ENCODE data around the gene MYOF. TPM values are rescaled to one million over a fixed set of nuclear protein-coding genes. Genes with fewer than 3 reads are reported as not detected.
A peak's percentile ranks its signal among the peaks of the same experiment; 100 is the strongest.

Gene MYOF
- total RNA-seq, 6 experiments from 2014 or later, result 401 to 553 (median 530) TPM

DNA sequence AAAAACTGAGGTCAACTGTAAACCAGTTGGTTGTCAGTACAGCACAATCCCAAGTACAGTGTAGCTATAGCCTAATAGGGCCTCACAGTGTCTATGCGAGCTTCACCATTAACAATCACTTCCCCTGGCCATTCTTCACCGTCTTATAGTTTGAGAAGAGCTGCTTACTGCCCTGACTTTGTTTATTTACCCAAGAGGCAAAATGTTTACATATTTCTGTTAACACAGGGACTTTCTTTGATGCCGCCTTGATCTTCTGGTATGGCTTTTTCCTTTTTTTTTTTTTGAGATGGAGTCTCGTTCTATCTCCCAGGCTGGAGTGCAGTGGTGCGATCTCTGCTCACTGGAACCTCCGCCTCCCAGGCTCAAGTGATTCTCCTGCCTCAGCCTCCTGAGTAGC, 3.3 kb downstream of the MYOF start:
- H3K9me3 Mint-ChIP-seq, result peaks cover 6% of the 10 kb centered on the region; the same call in 1 of the 2 replicates
- H3K27me3 Mint-ChIP-seq (ENCODE audit: insufficient read depth), result peaks cover 14% of the 10 kb centered on the region
- peak overlapping the region; percentile 99 for H3K4me3 Mint-ChIP-seq
- peak overlapping the region; percentile 100 for H3K27ac Mint-ChIP-seq
- H3K36me3 Mint-ChIP-seq (ENCODE audit: low read depth), result peaks cover 64% of the 10 kb centered on the region
- DNase-seq, result no peak
- TF ChIP-seq, protein P1, sequence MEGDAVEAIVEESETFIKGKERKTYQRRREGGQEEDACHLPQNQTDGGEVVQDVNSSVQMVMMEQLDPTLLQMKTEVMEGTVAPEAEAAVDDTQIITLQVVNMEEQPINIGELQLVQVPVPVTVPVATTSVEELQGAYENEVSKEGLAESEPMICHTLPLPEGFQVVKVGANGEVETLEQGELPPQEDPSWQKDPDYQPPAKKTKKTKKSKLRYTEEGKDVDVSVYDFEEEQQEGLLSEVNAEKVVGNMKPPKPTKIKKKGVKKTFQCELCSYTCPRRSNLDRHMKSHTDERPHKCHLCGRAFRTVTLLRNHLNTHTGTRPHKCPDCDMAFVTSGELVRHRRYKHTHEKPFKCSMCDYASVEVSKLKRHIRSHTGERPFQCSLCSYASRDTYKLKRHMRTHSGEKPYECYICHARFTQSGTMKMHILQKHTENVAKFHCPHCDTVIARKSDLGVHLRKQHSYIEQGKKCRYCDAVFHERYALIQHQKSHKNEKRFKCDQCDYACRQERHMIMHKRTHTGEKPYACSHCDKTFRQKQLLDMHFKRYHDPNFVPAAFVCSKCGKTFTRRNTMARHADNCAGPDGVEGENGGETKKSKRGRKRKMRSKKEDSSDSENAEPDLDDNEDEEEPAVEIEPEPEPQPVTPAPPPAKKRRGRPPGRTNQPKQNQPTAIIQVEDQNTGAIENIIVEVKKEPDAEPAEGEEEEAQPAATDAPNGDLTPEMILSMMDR (IDR thresholded peaks at IDR 0.05), result no peak
- H3K4me1 Mint-ChIP-seq (ENCODE audit: low read depth), result peaks cover 59% of the 10 kb centered on the region

DNA sequence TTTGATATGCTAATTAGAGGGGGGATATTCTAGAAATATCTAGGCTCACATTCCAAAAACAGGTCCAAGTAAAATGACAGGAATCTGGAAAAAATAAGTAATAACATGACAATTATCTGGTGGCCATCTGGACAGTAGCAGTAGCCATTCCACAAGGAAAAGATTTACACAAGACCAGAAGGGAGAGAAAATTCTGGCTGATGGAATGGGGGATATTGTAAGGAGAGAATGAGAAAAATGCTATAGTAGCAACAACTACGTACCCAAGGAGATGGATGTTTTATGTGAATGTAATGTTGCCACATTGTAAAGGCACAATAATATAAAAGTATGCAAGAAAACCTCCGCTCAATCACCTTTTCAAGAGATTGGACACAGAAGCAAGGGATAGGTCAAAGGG, 5.4 kb downstream of the MYOF start:
- TF ChIP-seq, protein P1 (IDR thresholded peaks at IDR 0.05), result no peak
- peaks cover 11% of the 10 kb centered on the region for H3K27me3 Mint-ChIP-seq (ENCODE audit: insufficient read depth)
- peak overlapping the region; percentile 95 for H3K27ac Mint-ChIP-seq
- peaks cover 76% of the 10 kb centered on the region for H3K36me3 Mint-ChIP-seq (ENCODE audit: low read depth)
- peak overlapping the region; percentile 62 for H3K4me3 Mint-ChIP-seq
- DNase-seq, result no peak
- peaks cover 80% of the 10 kb centered on the region for H3K4me1 Mint-ChIP-seq (ENCODE audit: low read depth)
- peaks cover 6% of the 10 kb centered on the region; the same call in 1 of the 2 replicates for H3K9me3 Mint-ChIP-seq

DNA sequence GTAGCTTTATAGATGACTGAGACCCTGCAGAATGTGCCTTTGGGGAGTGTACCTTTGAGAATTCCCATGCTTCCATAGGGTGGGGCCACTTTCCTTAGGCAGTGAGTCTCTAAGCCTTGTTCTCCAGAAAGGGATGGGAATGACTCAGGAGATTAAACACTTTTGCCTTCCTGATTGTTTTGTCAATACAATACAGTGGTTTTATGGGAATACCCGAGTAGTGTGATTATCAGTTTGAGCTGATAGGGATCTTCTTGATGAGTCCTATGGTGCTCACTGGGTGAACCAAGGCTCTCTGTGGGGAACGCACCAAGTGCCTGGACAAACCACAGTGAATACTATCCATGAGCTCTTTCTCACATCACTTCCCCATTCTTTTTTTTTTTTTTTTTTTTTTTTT, 6.3 kb downstream of the MYOF start:
- H3K36me3 Mint-ChIP-seq (ENCODE audit: low read depth), result peaks cover 68% of the 10 kb centered on the region
- TF ChIP-seq, protein P1 (IDR thresholded peaks at IDR 0.05), result no peak
- H3K27ac Mint-ChIP-seq, result peak overlapping the region; percentile 95
- DNase-seq, result peak; percentile 87
- H3K27me3 Mint-ChIP-seq (ENCODE audit: insufficient read depth), result peaks cover 5% of the 10 kb centered on the region
- H3K9me3 Mint-ChIP-seq, result peaks cover 6% of the 10 kb centered on the region; the same call in 1 of the 2 replicates
- H3K4me1 Mint-ChIP-seq (ENCODE audit: low read depth), result peaks cover 89% of the 10 kb centered on the region
- peak overlapping the region; percentile 62 for H3K4me3 Mint-ChIP-seq

DNA sequence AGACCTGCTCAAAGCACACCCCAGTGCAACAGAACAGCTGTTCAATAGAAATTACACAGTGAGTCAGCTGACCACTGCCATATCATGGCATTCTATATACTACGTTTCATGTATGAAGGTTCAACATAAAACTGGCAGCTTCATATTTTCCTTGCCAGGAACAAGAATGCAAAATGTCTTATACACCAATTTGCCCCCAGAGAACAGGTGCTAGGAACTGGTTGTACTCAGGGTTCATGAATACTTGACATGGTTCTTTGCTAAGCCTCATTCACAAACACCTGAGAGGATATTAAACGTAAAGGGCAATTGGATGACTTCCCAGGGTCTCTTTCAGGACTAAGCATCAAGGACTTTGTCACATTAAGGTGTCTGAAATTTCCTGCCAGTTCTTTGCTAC, 6.9 kb downstream of the MYOF start:
- TF ChIP-seq, protein P1 (IDR thresholded peaks at IDR 0.05), result no peak
- H3K9me3 Mint-ChIP-seq, result peaks cover 9% of the 10 kb centered on the region; the same call in 1 of the 2 replicates
- peaks cover 2% of the 10 kb centered on the region; the same call in 1 of the 2 replicates for H3K27me3 Mint-ChIP-seq (ENCODE audit: insufficient read depth)
- no peak for DNase-seq
- H3K4me1 Mint-ChIP-seq (ENCODE audit: low read depth), result peaks cover 94% of the 10 kb centered on the region
- peak overlapping the region; percentile 95 for H3K27ac Mint-ChIP-seq
- H3K4me3 Mint-ChIP-seq, result peak overlapping the region; percentile 62; the same call in 1 of the 2 replicates
- H3K36me3 Mint-ChIP-seq (ENCODE audit: low read depth), result peaks cover 66% of the 10 kb centered on the region

GRCh38 chr10:93473804-93474472, 8.2 kb downstream of the MYOF start:
- Mint-ChIP-seq H3K4me3 (peak overlapping the region; percentile 40), H3K27me3 (ENCODE audit: insufficient read depth) (peaks cover 2% of the 10 kb centered on the region), H3K4me1 (ENCODE audit: low read depth) (peaks cover 92% of the 10 kb centered on the region), H3K9me3 (peaks cover 11% of the 10 kb centered on the region), H3K36me3 (ENCODE audit: low read depth) (peaks cover 60% of the 10 kb centered on the region), H3K27ac (peak overlapping the region; percentile 95)
- TF ChIP-seq, protein P1 (IDR thresholded peaks at IDR 0.05), result no peak
- DNase-seq, result no peak

Measured in HFFc6 (cell line).